A549 (cell line): ENCODE measurements around the gene HSD3B2. TPM values are rescaled to one million over a fixed set of nuclear protein-coding genes. Genes with fewer than 3 reads are reported as not detected.

Experiments
- ATAC-seq, 2 experiments: fragments of 200-7000 bp in 1 of 2; fragments of >200 bp in 1 of 2; cut with Nextera tagmentation in 1 of 2; cut with Tn5 transposase in 1 of 2; 3 replicates each; pipeline versions ENCODE4 v1.8.0 to v1.9.1; 2018 to 2020; ENCODE audit warnings: mild to moderate bottlenecking in 1 of 2, moderate library complexity in 1 of 2
- CTCF ChIA-PET: fragments of 300-600 bp; sonication (Branson Sonifier 250); formaldehyde crosslinking; extraction: SDS; loops from one replicate; lab custom pipeline; 2021; ENCODE audit warnings: antibody characterized with exemption, inconsistent platforms; lab: Yijun Ruan, JAX
- POLR2A ChIA-PET: fragments of 350-600 bp; formaldehyde crosslinking; extraction: SDS; loops from one replicate; lab custom pipeline; 2021; ENCODE audit warnings: antibody characterized with exemption, inconsistent platforms; lab: Yijun Ruan, JAX
- DNase-seq, 2 experiments: peaks; one replicate each; pipeline versions ENCODE4 v3.0.0 to v3.0.0-alpha.2; 2011 to 2016; ENCODE audit warnings: low read depth in 1 of 2, low spot score in 1 of 2
- FAIRE-seq: peaks from 2 replicates; lab custom pipeline; 2011; peaks lifted over from hg19 to GRCh38; lab: Jason Lieb, UNC
- H3K27ac ChIP-seq, 2 experiments: fragments of >200 bp; sonication (Bioruptor Twin); formaldehyde crosslinking; 3 replicates each; pipeline ENCODE4 v1.5.1; 2016 to 2017
- H3K4me1 ChIP-seq: fragments of >200 bp; sonication (Bioruptor Twin); formaldehyde crosslinking; 3 replicates; pipeline ENCODE4 v1.6.1; 2016
- H3K4me2 ChIP-seq: fragments of >200 bp; sonication (Bioruptor Twin); formaldehyde crosslinking; 3 replicates; pipeline ENCODE4 v1.6.1; 2016
- H3K4me3 ChIP-seq: fragments of >200 bp; sonication (Bioruptor Twin); formaldehyde crosslinking; 3 replicates; pipeline ENCODE4 v1.5.1; 2016
- H3K9me3 ChIP-seq: fragments of >200 bp; sonication (Bioruptor Twin); formaldehyde crosslinking; 3 replicates; pipeline ENCODE4 v1.6.1; 2016
- BHLHE40 ChIP-seq: IDR thresholded peaks from 2 replicates; pipeline ENCODE4 v1.6.1; 2012; ENCODE audit warnings: low read depth, low read length, inconsistent platforms
- CBX8 ChIP-seq: fragments of 200-600 bp; sonication (generic); IDR thresholded peaks from 2 replicates; pipeline ENCODE4 v1.6.1; 2016
- CHD2 ChIP-seq: fragments of 150-350 bp; IDR thresholded peaks from 2 replicates; pipeline ENCODE4 v1.6.1; 2014; ENCODE audit warnings: low read length; ENCODE audit not compliant: partially characterized antibody
- EHF ChIP-seq: fragments of 250-450 bp; sonication (Bioruptor Pico); IDR thresholded peaks from 2 replicates; pipeline ENCODE4 v1.5.0; 2020; ENCODE audit warnings: mild to moderate bottlenecking
- EHMT2 ChIP-seq: fragments of 200-600 bp; sonication (generic); IDR thresholded peaks from 2 replicates; pipeline ENCODE4 v1.6.1; 2016; ENCODE audit warnings: antibody characterized with exemption, low read depth, mild to moderate bottlenecking, moderate library complexity
- ELK1 ChIP-seq: fragments of 150-350 bp; IDR thresholded peaks from 2 replicates; pipeline ENCODE4 v1.6.1; 2014; ENCODE audit warnings: low read depth, mild to moderate bottlenecking, low read length
- ESRRA ChIP-seq: fragments of 150-350 bp; IDR thresholded peaks from 2 replicates; pipeline ENCODE4 v1.6.1; 2014; ENCODE audit warnings: mild to moderate bottlenecking, low read length, borderline replicate concordance
- FOSL2 ChIP-seq, 2 experiments: fragments of 450-650 bp in 1 of 2; fragments of >200 bp in 1 of 2; sonication (Bioruptor Twin) in 1 of 2; formaldehyde crosslinking; IDR thresholded peaks; 2 replicates each; pipeline versions ENCODE4 v1.5.0 to v1.6.1; 2016 to 2020; ENCODE audit warnings: mild to moderate bottlenecking in 1 of 2, moderate library complexity in 1 of 2
- HOXB5 ChIP-seq: fragments of 250-450 bp; sonication (Bioruptor Pico); IDR thresholded peaks from 2 replicates; pipeline ENCODE4 v1.5.0; 2020; ENCODE audit warnings: mild to moderate bottlenecking, moderate library complexity
- JUN ChIP-seq, 2 experiments: fragments of >200 bp; sonication (Bioruptor Twin); formaldehyde crosslinking; IDR thresholded peaks; 2 replicates in 1 of 2; 3 replicates in 1 of 2; pipeline ENCODE4 v1.6.1; 2016 to 2017
- MAFK ChIP-seq: fragments of 450-650 bp; IDR thresholded peaks from 2 replicates; pipeline ENCODE4 v1.6.1; 2014; ENCODE audit not compliant: partially characterized antibody
- MAZ ChIP-seq: fragments of 150-350 bp; IDR thresholded peaks from 2 replicates; pipeline ENCODE4 v1.6.1; 2014; ENCODE audit warnings: antibody characterized with exemption, low read depth, low read length, borderline replicate concordance
- NFE2L2 ChIP-seq: fragments of 150-350 bp; conservative IDR thresholded peaks from 2 replicates; pipeline ENCODE4 v1.6.1; 2014; ENCODE audit warnings: low read length
- NPAS2 ChIP-seq: fragments of 250-450 bp; sonication (Bioruptor Pico); IDR thresholded peaks from 2 replicates; pipeline ENCODE4 v1.8.0; 2022; ENCODE audit warnings: mild to moderate bottlenecking, moderate library complexity, borderline replicate concordance
- PHF8 ChIP-seq: fragments of 200-600 bp; sonication (generic); IDR thresholded peaks from 2 replicates; pipeline ENCODE4 v1.6.1; 2016; ENCODE audit warnings: low read depth, mild to moderate bottlenecking, antibody characterized with exemption, moderate library complexity, borderline replicate concordance
- POLR2AphosphoS2 ChIP-seq: conservative IDR thresholded peaks from 2 replicates; pipeline ENCODE4 v1.6.1; 2012; ENCODE audit warnings: low read length, improper control_type of control experiment, inconsistent platforms
- RAD21 ChIP-seq, 2 experiments: fragments of >200 bp in 1 of 2; sonication (Bioruptor Twin) in 1 of 2; formaldehyde crosslinking in 1 of 2; IDR thresholded peaks in 1 of 2; conservative IDR thresholded peaks in 1 of 2; 2 replicates in 1 of 2; 3 replicates in 1 of 2; pipeline ENCODE4 v1.6.1; 2012 to 2018; ENCODE audit warnings: inconsistent platforms in 1 of 2
- RFX5 ChIP-seq: fragments of 450-650 bp; IDR thresholded peaks from 2 replicates; pipeline ENCODE4 v1.7.1; 2014; ENCODE audit warnings: antibody characterized with exemption, mild to moderate bottlenecking, moderate library complexity
- RNF2 ChIP-seq: fragments of 200-600 bp; sonication (generic); IDR thresholded peaks from 2 replicates; pipeline ENCODE4 v1.6.1; 2016; ENCODE audit warnings: low read depth, mild to moderate bottlenecking, antibody characterized with exemption, moderate library complexity, borderline replicate concordance
- TFCP2L1 ChIP-seq: fragments of 250-450 bp; sonication (Bioruptor Pico); IDR thresholded peaks from 2 replicates; pipeline ENCODE4 v1.5.0; 2021; ENCODE audit warnings: mild to moderate bottlenecking
- ZC3H11A ChIP-seq: fragments of 450-650 bp; IDR thresholded peaks from 2 replicates; pipeline ENCODE4 v1.6.1; 2014; ENCODE audit warnings: antibody characterized with exemption, mild to moderate bottlenecking
- ZFP36 ChIP-seq: fragments of 450-650 bp; IDR thresholded peaks from 2 replicates; pipeline ENCODE4 v1.6.1; 2014; ENCODE audit warnings: borderline replicate concordance; ENCODE audit not compliant: partially characterized antibody
- WGBS: methylation state at CpG from one replicate; pipeline ENCODE4 v1.1.6; 2017; ENCODE audit errors: missing lambda C conversion rate; 5-methylcytosine and 5-hydroxymethylcytosine counted together
- polyA plus RNA-seq, 4 experiments: library from polyadenylated mRNA; depleted of rRNA in 3 of 4; stranded (reverse); fragments of >200 nt; fragmentation: RNase III in 1 of 4; extraction: RNeasy Plus Mini Kit Qiagen cat#74134 plus additional on column Dnase treatment in 1 of 4; gene quantifications; 2 replicates in 3 of 4; 3 replicates in 1 of 4; pipeline ENCODE4 v1.2.3, GENCODE V29; 2011 to 2017

Gene HSD3B2
- polyA plus RNA-seq, 2 of the 4 experiments (the other 2 are of a cell fraction): not detected

GRCh38 chr1:119409731-119410130, 5.2 kb upstream of the HSD3B2 start (continued):
- no peak for TF ChIP-seq FOSL2 (IDR thresholded peaks at IDR 0.05)
- no peak for TF ChIP-seq FOSL2 (CRISPR knock-in tag; IDR thresholded peaks at IDR 0.05)
- no peak for TF ChIP-seq RFX5

- Histone ChIP-seq H3K4me2 (no peak overlapping the region), H3K4me3 (no peak overlapping the region), H3K4me1 (no peaks in the 10 kb centered on the region), H3K9me3 (no peaks in the 10 kb centered on the region), H3K27ac (no peak overlapping the region)
- ChIA-PET CTCF (no interaction called here), POLR2A (no interaction called here)
- ATAC-seq (no peak), DNase-seq (no peak), FAIRE-seq (no peak)
- TF ChIP-seq RAD21 (conservative IDR thresholded peaks at IDR 0.05 in 1 of 2, IDR thresholded peaks at IDR 0.05 in 1 of 2) (no peak), ZC3H11A (no peak), BHLHE40 (no peak), NFE2L2 (no peak), POLR2AphosphoS2 (no peak), HOXB5 (CRISPR knock-in tag) (no peak), CBX8 (no peak), TFCP2L1 (CRISPR knock-in tag) (no peak), MAZ (no peak), EHMT2 (no peak), RNF2 (no peak), MAFK (no peak)
- WGBS: 7% methylated on average over 3 of the region's 3 CpGs
Measured at GRCh38 chr1:119410961-119411360, 4.0 kb upstream of the HSD3B2 start.

GRCh38 chr1:119416006-119416640, 1.2 kb downstream of the HSD3B2 start:
- TF ChIP-seq JUN (IDR thresholded peaks at IDR 0.05) (no peak), ESRRA (no peak), RAD21 (conservative IDR thresholded peaks at IDR 0.05 in 1 of 2, IDR thresholded peaks at IDR 0.05 in 1 of 2) (no peak), CBX8 (no peak), PHF8 (no peak), EHF (CRISPR knock-in tag) (no peak), NPAS2 (CRISPR knock-in tag) (no peak), ZFP36 (no peak), FOSL2 (IDR thresholded peaks at IDR 0.05) (no peak), FOSL2 (CRISPR knock-in tag; IDR thresholded peaks at IDR 0.05) (no peak), ELK1 (no peak), CHD2 (no peak), TFCP2L1 (CRISPR knock-in tag) (no peak)
- TF ChIP-seq, all 56 proteins: peak for 0
- CTCF ChIA-PET: no interaction called here
- no peaks in the 10 kb centered on the region for H3K9me3 ChIP-seq
- FAIRE-seq (no peak), DNase-seq (no peak), ATAC-seq (no peak)
- 16% methylated on average over 3 of the region's 3 CpGs for WGBS
- POLR2A ChIA-PET: no interaction called here
- H3K4me1 ChIP-seq: no peaks in the 10 kb centered on the region
- no peak overlapping the region for H3K4me3 ChIP-seq
- no peak overlapping the region for H3K4me2 ChIP-seq
- no peak overlapping the region for H3K27ac ChIP-seq
